IPS DF 4.7 (cell line): Measurements from ENCODE around the gene ANKRD13D.
"Not testable (repeated sequence)": the region's sequence is repeated elsewhere in the genome, so short reads cannot be mapped to it uniquely, and the experiment has no call there.

Experiments used
- DNase-seq: peaks from one replicate; pipeline ENCODE4 v3.0.0-alpha.2; 2013; ENCODE audit warnings: low spot score; ENCODE audit errors: extremely low read depth

The ANKRD13D gene

GRCh38 chr11:67317205-67317887, 28.2 kb downstream of the ANKRD13D start:
- DNase-seq: peak; percentile 93

- no peak for DNase-seq
These were observed 28.9 kb downstream of the ANKRD13D start for GRCh38 chr11:67317888-67318555.

DNA sequence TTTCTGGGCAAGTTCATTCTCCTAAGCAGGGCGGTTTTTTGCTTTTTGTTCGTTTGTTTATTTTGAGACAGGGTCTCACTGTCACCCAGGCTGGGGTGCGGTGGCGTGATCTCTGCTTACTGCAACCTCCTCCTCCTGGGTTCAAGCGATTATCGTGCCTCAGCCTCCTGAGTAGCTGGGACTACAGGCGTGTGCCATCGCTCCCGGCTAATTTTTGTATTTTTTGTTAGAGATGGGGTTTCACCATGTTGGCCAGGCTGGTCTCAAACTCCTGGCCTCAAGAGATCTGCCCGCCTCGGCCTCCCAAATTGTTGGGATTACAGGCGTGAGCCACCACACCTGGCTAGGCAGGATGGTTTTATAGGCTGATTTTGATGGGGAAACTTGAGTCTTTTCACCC, 29.8 kb downstream of the ANKRD13D start:
- not testable (repeated sequence) for DNase-seq

- DNase-seq: no peak
These were observed 30.9 kb downstream of the ANKRD13D start for GRCh38 chr11:67320011-67320410.

GRCh38 chr11:67320691-67321090, 31.6 kb downstream of the ANKRD13D start:
- no peak for DNase-seq

GRCh38 chr11:67321313-67321871, 32.3 kb downstream of the ANKRD13D start:
- DNase-seq: no peak

- no peak for DNase-seq
These were observed 32.9 kb downstream of the ANKRD13D start for GRCh38 chr11:67322049-67322448.

GRCh38 chr11:67323526-67323925, 34.4 kb downstream of the ANKRD13D start:
- no peak for DNase-seq

- DNase-seq: no peak
These were observed 43.1 kb downstream of the ANKRD13D start for GRCh38 chr11:67332081-67332691.

DNA sequence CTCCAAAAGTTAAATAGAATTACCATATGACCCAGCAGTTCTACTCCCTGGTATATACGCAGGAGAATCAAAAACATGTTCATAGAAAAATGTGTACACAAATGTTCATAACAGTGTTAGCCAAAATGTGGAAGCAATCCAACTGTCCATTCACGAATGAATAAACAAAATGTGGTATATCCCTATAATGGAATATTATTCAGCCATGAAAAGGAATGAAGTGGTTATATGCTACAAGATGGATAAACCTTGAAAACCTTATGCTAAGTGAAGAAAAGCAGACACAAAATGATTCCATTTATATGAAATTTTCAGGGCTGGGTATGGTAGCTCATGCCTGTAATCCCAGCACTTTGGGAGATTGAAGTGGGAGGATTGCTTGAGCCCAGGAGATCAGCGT, 48.2 kb downstream of the ANKRD13D start:
- DNase-seq: no peak

- no peak for DNase-seq
These were observed 55.2 kb downstream of the ANKRD13D start for GRCh38 chr11:67344264-67344663.

DNA sequence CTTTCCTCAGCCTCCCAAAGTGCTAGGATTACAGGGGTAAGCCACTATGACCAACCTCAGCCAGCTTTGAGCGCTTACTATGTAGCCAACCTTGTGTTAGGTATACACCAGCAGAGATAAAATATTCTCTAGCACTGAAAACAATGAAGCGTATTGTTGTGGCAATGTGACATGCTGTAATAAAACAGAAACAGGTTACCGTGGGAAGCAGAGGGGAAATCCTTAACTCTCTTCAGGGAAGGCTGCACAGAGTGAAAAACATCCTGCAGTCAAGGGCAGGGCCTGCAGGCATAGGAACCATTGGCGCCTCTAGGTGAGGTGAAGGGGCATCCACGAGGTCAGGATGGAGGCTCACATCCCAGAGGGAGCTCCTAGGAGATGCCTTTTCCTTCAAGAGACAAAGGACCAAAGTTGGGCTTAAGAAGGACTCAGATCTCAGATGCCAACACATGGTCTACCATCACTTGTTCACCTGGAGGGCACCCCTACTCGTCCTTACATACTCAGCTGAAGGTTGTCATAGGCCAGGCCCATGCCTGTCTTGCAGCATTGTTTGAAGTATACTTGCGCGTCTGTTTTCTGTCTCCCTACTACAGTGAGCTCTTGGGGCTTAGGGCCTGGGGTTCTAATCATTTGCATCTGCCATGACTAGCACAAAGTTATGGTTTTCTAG, 56.3 kb downstream of the ANKRD13D start:
- no peak for DNase-seq

DNA sequence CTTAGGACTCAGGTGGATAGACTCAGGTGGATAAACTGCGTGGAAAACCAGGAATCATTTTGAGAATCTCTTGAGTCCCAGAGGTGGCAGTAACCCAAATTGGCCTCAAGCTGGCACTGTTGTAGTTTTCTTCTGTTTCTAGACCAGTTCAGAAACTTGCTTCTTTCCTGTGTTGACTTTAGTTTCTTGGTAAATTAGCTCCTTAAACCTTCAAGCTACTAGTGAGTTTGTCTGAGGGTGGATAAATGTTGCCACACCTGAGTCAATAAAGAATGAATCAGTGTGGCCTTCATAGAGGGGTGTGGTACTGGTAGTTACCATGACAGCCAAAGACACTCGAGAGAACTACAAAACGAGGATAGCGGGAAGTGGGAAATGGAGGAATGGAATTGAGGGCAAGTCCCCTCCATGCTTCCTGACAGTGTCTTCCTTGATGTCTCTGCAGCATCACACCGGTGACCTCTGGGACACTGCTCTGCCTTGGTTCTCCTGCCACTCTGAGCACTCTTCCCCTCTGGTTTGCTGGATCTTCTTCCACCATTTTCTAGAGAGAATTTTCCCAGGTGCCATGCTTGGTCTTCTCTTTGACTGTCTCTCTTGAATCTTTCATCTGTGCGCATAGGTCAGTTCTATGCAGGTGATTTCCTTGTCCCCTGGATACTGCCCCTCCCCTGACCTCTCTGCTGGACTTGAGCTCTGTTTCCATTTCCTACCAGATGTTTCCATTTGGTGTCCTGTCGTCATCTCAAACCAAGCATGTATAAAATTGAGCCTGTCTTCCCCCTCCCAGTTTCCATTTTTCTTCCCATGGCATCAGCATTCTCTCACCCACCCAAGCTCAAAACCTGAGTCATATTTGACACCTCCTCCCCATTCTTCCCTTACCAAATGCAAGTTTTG, 57.1 kb downstream of the ANKRD13D start:
- DNase-seq: no peak

GRCh38 chr11:67347964-67348749, 59.1 kb downstream of the ANKRD13D start:
- DNase-seq: no peak

GRCh38 chr11:67349036-67349435, 59.9 kb downstream of the ANKRD13D start:
- DNase-seq: no peak

GRCh38 chr11:67349457-67349856, 60.4 kb downstream of the ANKRD13D start:
- no peak for DNase-seq

DNA sequence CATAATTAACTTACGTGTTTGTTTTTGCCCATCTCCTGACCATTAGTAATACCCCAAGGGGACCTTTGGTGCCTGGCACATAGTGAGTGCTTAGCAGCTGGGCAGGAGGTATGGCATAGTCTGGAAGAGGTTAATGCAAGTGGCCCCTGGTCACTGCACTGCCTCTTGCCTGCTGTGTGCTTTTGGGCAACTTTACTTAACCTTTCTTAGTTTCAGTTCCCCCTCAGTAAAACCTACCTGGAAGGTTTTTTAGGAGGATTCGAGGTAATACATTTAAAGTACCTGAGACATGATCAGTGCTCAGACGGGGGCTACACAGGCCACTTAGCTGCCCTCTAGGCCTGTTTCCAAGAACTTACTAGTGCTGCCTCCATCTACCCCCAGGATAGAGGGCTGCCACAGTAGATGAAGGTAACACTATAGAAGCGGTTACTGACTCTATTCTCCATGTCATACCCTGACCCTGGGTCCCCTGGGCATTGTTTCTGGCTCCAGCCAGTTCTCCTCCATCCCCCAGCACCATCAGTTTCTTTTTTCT, 60.9 kb downstream of the ANKRD13D start:
- DNase-seq: no peak

DNA sequence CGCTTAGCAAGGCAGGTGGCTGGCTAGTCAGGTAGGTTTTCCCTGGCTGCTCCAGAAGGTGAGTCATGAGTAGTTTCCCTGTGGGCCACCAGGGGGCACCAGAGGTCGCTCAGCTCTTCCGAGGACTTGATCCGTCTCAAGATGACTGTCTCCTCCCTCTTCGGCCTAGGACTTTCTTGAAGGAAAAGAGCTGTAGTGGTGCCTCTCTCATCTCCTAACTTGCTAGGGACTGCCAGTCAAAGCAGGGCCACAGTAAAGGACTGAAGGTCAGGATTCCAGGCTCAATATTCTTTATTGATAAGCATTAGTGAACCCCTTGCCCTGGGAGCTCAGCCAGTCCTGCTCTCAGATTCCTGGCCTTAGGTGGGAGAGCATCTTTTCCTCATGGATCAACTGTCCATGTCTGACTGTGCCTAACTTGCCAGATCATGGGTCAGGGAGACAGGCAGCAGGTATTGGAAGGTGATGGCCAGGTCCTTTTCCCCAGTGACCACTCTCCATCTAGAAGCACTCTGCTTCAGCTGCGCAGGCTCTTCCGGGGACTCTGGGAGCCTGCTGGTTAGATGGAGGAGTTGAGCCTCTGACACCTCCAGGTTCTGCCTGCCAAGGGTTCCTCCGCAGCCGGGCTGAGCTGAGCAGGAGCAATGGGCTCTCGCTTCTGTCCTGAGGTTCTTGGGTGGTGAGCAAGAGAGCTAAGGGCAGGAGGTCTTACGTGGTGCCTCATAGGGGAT, 62.3 kb downstream of the ANKRD13D start:
- no peak for DNase-seq
